GM19099 (cell line): ENCODE results near the gene NEURL3.
A peak's percentile ranks its signal among the peaks of the same experiment; 100 is the strongest.

Experiments used
- POLR2A ChIP-seq: IDR thresholded peaks from 3 replicates; pipeline ENCODE4 v1.6.1; 2011; ENCODE audit warnings: low read depth; ENCODE audit not compliant: insufficient read length; ENCODE audit errors: extremely low read depth

NEURL3 gene

DNA sequence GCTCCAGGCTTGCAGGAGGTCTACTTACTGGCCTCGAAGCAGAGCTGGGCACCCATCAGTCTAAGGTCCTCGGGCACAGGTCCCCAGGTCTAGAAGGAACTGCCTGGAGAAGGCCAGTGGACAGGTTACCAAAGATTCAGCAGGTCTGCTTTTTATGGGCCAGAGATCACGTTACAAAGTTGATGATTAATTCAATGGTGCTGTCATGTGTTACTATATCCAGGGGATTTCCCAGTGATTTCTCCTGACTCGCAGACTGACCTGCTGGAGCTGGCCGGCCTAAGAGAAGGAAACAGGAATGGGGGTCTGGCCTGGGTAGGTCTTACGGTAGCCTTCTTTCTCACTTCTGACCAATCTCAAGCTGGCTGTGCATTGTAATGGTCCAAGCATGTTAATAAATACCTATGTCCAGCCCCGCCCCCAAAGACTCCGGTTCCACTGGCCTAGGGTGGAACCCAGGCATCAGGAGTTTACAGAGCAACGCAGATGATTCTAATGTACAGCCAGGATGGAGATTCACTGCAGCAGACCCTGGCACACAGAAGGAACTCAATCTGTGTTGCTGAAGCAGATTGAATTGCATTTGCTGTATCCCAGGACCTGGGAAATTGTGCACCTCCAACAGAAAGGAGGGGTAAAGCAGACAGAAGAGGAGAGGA, at the start of gene NEURL3:
NEURL3 (minus strand) TSS at position 127 of the 659 bp plus-strand sequence; CDS start at position 56, 71 bp downstream.
- peak; percentile 42 for TF ChIP-seq POLR2A

GRCh38 chr2:96554293-96555145, 49.4 kb upstream of the NEURL3 start:
- TF ChIP-seq POLR2A, result peak; percentile 22

GRCh38 chr2:96553176-96553956, 48.2 kb upstream of the NEURL3 start:
- TF ChIP-seq POLR2A, result no peak

GRCh38 chr2:96552315-96553175, 47.4 kb upstream of the NEURL3 start:
- peak; percentile 22 for TF ChIP-seq POLR2A

GRCh38 chr2:96551605-96552314, 46.6 kb upstream of the NEURL3 start:
- no peak for TF ChIP-seq POLR2A

DNA sequence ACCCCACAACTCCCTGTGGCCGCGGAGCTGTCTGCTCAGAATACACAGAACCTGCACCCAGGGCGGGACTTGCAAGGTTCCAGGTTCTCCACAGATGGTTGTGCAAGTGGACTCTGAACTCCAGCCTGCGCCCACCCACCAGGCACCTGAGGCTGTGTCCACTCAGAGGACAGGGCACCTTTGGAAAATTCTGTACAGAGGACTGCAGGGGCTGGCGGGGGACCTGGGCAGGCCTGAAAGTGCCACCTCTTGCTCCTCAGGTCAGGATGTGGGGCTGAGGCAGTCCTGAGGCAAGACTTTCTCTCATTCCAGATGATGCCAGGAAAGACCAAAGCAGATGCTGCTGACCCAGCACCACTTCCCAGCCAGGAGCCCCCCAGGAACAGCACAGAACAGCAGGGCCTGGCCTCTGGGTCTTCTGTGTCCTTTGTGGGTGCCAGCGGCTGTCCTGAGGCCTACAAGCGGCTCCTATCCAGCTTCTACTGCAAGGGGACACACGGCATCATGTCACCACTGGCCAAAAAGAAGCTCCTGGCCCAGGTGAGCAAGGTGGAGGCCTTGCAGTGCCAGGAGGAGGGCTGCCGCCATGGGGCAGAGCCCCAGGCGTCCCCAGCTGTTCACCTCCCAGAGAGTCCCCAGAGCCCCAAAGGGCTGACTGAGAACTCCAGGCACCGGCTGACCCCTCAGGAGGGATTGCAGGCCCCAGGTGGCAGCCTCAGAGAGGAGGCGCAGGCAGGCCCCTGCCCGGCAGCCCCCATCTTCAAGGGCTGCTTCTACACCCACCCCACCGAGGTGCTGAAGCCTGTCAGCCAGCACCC, 45.8 kb upstream of the NEURL3 start:
- TF ChIP-seq POLR2A, result no peak

GRCh38 chr2:96549967-96550786, 45.0 kb upstream of the NEURL3 start:
- no peak for TF ChIP-seq POLR2A

GRCh38 chr2:96549466-96549785, 44.3 kb upstream of the NEURL3 start:
- no peak for TF ChIP-seq POLR2A

- TF ChIP-seq POLR2A, result no peak
Observed at GRCh38 chr2:96548558-96549465, 43.7 kb upstream of the NEURL3 start.

- no peak for TF ChIP-seq POLR2A
Observed at GRCh38 chr2:96547731-96548171, 42.6 kb upstream of the NEURL3 start.

DNA sequence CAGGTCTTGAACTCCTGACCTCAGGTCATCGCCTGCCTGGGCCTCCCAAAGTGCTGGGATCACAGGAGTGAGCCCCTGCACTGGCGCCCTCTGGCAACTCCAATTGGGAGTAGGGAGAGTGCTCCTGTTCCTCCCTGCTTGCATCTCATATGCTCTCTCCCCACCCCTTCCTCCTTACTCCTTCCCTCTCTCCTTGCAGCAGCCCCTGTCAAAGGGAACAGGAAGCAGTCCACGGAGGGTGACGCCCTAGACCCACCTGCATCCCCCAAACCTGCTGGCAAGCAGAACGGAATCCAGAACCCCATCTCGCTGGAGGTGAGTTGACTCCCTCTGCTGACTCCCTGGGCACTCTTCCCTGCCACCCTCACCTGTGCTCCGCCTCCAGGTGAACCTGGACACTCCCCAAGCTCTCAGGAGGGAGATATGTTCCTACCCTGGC, 42.1 kb upstream of the NEURL3 start:
- no peak for TF ChIP-seq POLR2A
